Calu3 (cell line): ENCODE results near the gene S1PR2. TPM values are rescaled to one million over a fixed set of nuclear protein-coding genes. Genes with fewer than 3 reads are reported as not detected.
A peak's percentile ranks its signal among the peaks of the same experiment; 100 is the strongest.

Experiments used
- BruUV-seq: library from RNA; stranded (reverse); fragments of 400-500 nt; replicated peaks from 2 replicates; lab custom pipeline; 2021; lab: Mats Ljungman, UMichigan
- CTCF ChIA-PET: fragments of 300-600 bp; sonication (Branson Sonifier 250); formaldehyde crosslinking; loops from one replicate; lab custom pipeline; 2022; ENCODE audit warnings: antibody characterized with exemption; lab: Charles Lee
- DNase-seq: peaks from one replicate; pipeline ENCODE4 v3.0.0; 2022
- H3K27ac Mint-ChIP-seq: one replicate; pipeline ENCODE4 v1.8.0; 2022; ENCODE audit warnings: mixed read lengths; ENCODE audit not compliant: unreplicated experiment
- H3K27me3 Mint-ChIP-seq: one replicate; pipeline ENCODE4 v1.8.0; 2022; ENCODE audit warnings: mixed read lengths; ENCODE audit not compliant: unreplicated experiment
- H3K36me3 Mint-ChIP-seq: one replicate; pipeline ENCODE4 v1.8.0; 2022; ENCODE audit warnings: mild to moderate bottlenecking, moderate library complexity, mixed read lengths; ENCODE audit not compliant: insufficient read depth, unreplicated experiment
- H3K4me1 Mint-ChIP-seq: one replicate; pipeline ENCODE4 v1.8.0; 2022; ENCODE audit warnings: mild to moderate bottlenecking, low read depth, mixed read lengths; ENCODE audit not compliant: unreplicated experiment
- H3K4me3 Mint-ChIP-seq: one replicate; pipeline ENCODE4 v1.8.0; 2022; ENCODE audit warnings: mild to moderate bottlenecking, low read depth, moderate library complexity, mixed read lengths; ENCODE audit not compliant: unreplicated experiment
- H3K9me3 Mint-ChIP-seq: one replicate; pipeline ENCODE4 v1.8.0; 2022; ENCODE audit warnings: low read depth, mixed read lengths; ENCODE audit not compliant: unreplicated experiment
- CTCF ChIP-seq: fragments of 200-600 bp; IDR thresholded peaks from one replicate; pipeline ENCODE4 v1.8.0; 2022; ENCODE audit warnings: antibody characterized with exemption; ENCODE audit not compliant: unreplicated experiment
- intact Hi-C: fragments of 100-400 bp; cut with micrococcal nuclease; formaldehyde crosslinking; loops from one replicate; pipeline ENCODE4 v1.10.0; 2022; ENCODE audit not compliant: unreplicated experiment
- total RNA-seq: library from RNA; stranded (reverse); gene quantifications from 2 replicates; pipeline ENCODE4 v1.2.3, GENCODE V29; 2022

S1PR2 gene
- total RNA-seq, 1 experiment from 2014 or later, result 4.8 TPM

DNA sequence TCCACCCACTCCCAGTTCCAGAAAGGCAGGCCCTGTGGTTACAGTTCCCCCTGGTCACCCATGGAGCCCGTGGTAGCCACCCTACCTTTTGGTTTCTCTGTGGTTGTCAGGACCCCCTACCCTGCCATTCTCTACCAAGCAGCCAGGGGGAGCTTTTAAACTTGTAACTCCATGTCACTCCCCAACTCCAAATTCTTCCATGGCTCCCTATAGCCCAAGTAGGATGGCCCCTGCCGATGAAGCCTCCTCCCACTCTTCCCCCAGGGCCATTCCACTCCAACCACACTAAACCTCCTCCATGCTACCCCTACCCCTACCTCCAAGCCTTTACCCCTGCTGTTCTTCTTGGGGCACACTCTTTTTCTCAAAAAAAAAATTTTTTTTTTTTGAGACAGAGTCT lies 2.2 kb downstream of the S1PR2 start:
- Mint-ChIP-seq H3K4me1 (no peaks in the 10 kb centered on the region), H3K9me3 (no peaks in the 10 kb centered on the region), H3K27ac (no peak overlapping the region), H3K36me3 (peaks cover 28% of the 10 kb centered on the region), H3K4me3 (no peak overlapping the region), H3K27me3 (no peaks in the 10 kb centered on the region)
- intact Hi-C loops, result no loop called here
- TF ChIP-seq CTCF, result peak; percentile 25
- CTCF ChIA-PET, result interaction anchor here (0.7 kb wide), 2 partner anchors 22 to 78 kb away, joined by 3 read pairs; no protein-coding TSS in a partner anchor
- no TSS peak for BruUV-seq
- DNase-seq, result peak; percentile 9

- no peaks in the 10 kb centered on the region for H3K9me3 Mint-ChIP-seq
- CTCF ChIA-PET, result interaction anchor here (0.7 kb wide), 2 partner anchors 21 to 79 kb away, joined by 3 read pairs; no protein-coding TSS in a partner anchor
These were observed 2.7 kb downstream of the S1PR2 start for GRCh38 chr19:10228393-10228792.

DNA sequence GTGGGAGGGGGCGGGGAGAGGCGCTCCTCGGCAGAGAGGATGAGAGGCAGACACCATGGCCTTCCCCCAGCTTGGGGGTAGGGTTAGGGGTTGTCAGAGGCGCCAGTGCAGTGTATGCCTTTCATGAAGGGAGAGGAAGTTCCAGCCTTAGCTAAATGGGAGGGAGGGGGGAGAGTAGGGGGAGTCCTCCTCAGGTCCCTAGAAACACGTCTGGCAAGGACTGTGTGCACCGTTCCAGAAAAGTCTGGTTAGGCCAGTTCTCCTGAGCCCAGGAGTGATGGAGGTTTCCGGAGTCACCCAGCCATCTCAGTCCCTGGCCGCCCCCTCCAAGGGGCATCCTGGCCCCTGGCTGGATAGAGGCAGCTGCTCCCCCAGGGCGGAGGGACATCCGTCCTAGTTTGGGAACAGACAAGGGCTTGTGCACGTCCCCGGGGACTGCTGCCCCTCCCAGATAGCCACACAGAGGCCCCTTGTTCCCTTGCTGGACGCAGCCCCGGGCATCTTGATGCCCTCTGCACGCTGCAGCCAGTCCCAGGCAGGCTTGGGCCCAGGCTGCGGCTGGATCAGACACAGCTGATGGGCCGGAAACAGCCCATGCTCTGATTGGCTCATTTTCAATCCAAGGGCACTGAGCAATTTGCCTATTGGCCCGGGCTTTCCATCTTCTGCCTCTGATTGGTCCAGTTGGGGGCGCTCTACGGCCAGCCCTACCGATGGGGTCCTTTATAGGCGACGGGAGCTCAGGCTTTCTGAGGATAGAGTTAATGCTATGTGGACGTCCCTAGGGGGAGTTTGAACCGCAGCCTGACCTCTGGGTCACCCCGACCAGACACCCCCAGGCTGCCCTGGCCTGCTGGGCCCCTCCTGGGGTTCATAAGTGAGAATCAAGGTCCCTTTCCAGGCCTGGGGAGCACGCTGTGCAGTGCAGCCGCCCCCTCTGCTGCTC lies 3.8 kb downstream of the S1PR2 start:
- no peak overlapping the region for H3K4me3 Mint-ChIP-seq
- no peaks in the 10 kb centered on the region for H3K9me3 Mint-ChIP-seq
- CTCF ChIA-PET, result no interaction called here
- no peak overlapping the region for H3K27ac Mint-ChIP-seq
- intact Hi-C loops, result no loop called here
- H3K4me1 Mint-ChIP-seq, result no peaks in the 10 kb centered on the region
- BruUV-seq, result no TSS peak
- no peak for DNase-seq
- peaks cover 28% of the 10 kb centered on the region for H3K36me3 Mint-ChIP-seq
- TF ChIP-seq CTCF, result no peak
- H3K27me3 Mint-ChIP-seq, result no peaks in the 10 kb centered on the region

More at GRCh38 chr19:10228393-10228792, 2.7 kb downstream of the S1PR2 start:
- no peak for DNase-seq
- Mint-ChIP-seq H3K27ac (no peak overlapping the region), H3K27me3 (no peaks in the 10 kb centered on the region), H3K4me3 (no peak overlapping the region), H3K36me3 (peaks cover 28% of the 10 kb centered on the region), H3K4me1 (no peaks in the 10 kb centered on the region)
- intact Hi-C loops, result no loop called here
- no TSS peak for BruUV-seq
- TF ChIP-seq CTCF, result no peak

- intact Hi-C loops, result no loop called here
- no TSS peak for BruUV-seq
- Mint-ChIP-seq H3K27ac (no peak overlapping the region), H3K4me1 (no peaks in the 10 kb centered on the region), H3K9me3 (no peaks in the 10 kb centered on the region), H3K27me3 (no peaks in the 10 kb centered on the region), H3K36me3 (peaks cover 20% of the 10 kb centered on the region), H3K4me3 (no peak overlapping the region)
- no peak for TF ChIP-seq CTCF
- DNase-seq, result no peak
- CTCF ChIA-PET, result no interaction called here
These were observed 4.6 kb downstream of the S1PR2 start for GRCh38 chr19:10226376-10227025.
